GM12878 (cell line): Measurements from ENCODE around the gene CREB3. TPM values are rescaled to one million over a fixed set of nuclear protein-coding genes. Genes with fewer than 3 reads are reported as not detected.

Source experiments
- BCL3 ChIP-seq: IDR thresholded peaks from 2 replicates; pipeline ENCODE4 v1.6.1; 2011; ENCODE audit warnings: borderline replicate concordance, low read depth, mild to moderate bottlenecking, moderate library complexity, low read length; ENCODE audit not compliant: insufficient read depth, poor library complexity, severe bottlenecking
- BMI1 ChIP-seq: fragments of 450-650 bp; IDR thresholded peaks from 2 replicates; pipeline ENCODE4 v1.6.1; 2016; ENCODE audit warnings: mild to moderate bottlenecking, moderate library complexity, borderline replicate concordance
- CBFB ChIP-seq: IDR thresholded peaks from 2 replicates; pipeline ENCODE4 v1.6.1; 2016; ENCODE audit warnings: antibody characterized with exemption, low read depth
- CHD1 ChIP-seq: IDR thresholded peaks from 2 replicates; pipeline ENCODE4 v1.6.1; 2012; ENCODE audit warnings: low read depth, low read length, improper control_type of control experiment
- DPF2 ChIP-seq: fragments of 450-650 bp; IDR thresholded peaks from 2 replicates; pipeline ENCODE4 v1.6.1; 2017; ENCODE audit warnings: mild to moderate bottlenecking
- GATAD2B ChIP-seq: fragments of 450-650 bp; conservative IDR thresholded peaks from 2 replicates; pipeline ENCODE4 v1.6.1; 2017; ENCODE audit warnings: low read depth, mild to moderate bottlenecking, moderate library complexity
- HDAC2 ChIP-seq: fragments of 200-600 bp; sonication (generic); IDR thresholded peaks from 2 replicates; pipeline ENCODE4 v1.6.1; 2017
- HDAC6 ChIP-seq: fragments of 200-600 bp; sonication (generic); IDR thresholded peaks from one replicate; pipeline ENCODE4 v1.8.0; 2017; ENCODE audit warnings: antibody characterized with exemption; ENCODE audit not compliant: unreplicated experiment
- JUNB ChIP-seq: IDR thresholded peaks from 2 replicates; pipeline ENCODE4 v1.6.1; 2016; ENCODE audit warnings: antibody characterized with exemption, mild to moderate bottlenecking
- MEF2A ChIP-seq: IDR thresholded peaks from 2 replicates; pipeline ENCODE4 v1.6.1; 2011; ENCODE audit warnings: low read depth, mild to moderate bottlenecking, low read length, moderate library complexity; ENCODE audit not compliant: insufficient read depth
- MTA2 ChIP-seq: fragments of 450-650 bp; IDR thresholded peaks from 2 replicates; pipeline ENCODE4 v1.6.1; 2016; ENCODE audit warnings: low read depth, mild to moderate bottlenecking, moderate library complexity
- NFXL1 ChIP-seq: fragments of 450-650 bp; IDR thresholded peaks from 2 replicates; pipeline ENCODE4 v1.6.1; 2017; ENCODE audit warnings: antibody characterized with exemption, mild to moderate bottlenecking, borderline replicate concordance
- NRF1 ChIP-seq: conservative IDR thresholded peaks from 2 replicates; pipeline ENCODE4 v1.6.1; 2011; ENCODE audit warnings: mild to moderate bottlenecking, low read depth, low read length, improper control_type of control experiment
- POU2F2 ChIP-seq: IDR thresholded peaks from 3 replicates; pipeline ENCODE4 v1.6.1; 2011; ENCODE audit warnings: low read depth, mild to moderate bottlenecking, low read length, borderline replicate concordance
- RAD21 ChIP-seq: IDR thresholded peaks from 2 replicates; pipeline ENCODE4 v1.6.1; 2011; ENCODE audit warnings: mild to moderate bottlenecking, low read depth, low read length, moderate library complexity; ENCODE audit not compliant: insufficient read depth
- RUNX3 ChIP-seq: IDR thresholded peaks from 2 replicates; pipeline ENCODE4 v1.6.1; 2012; ENCODE audit warnings: low read length, inconsistent platforms
- SMAD1 ChIP-seq: fragments of 450-650 bp; IDR thresholded peaks from 2 replicates; pipeline ENCODE4 v1.6.1; 2018; ENCODE audit warnings: mild to moderate bottlenecking, low read depth; ENCODE audit not compliant: partially characterized antibody
- SUPT20H ChIP-seq: IDR thresholded peaks from 2 replicates; pipeline ENCODE4 v1.6.1; 2011; ENCODE audit warnings: low read depth, mild to moderate bottlenecking, low read length, moderate library complexity, borderline replicate concordance; ENCODE audit not compliant: control insufficient read depth
- TARDBP ChIP-seq: IDR thresholded peaks from 2 replicates; pipeline ENCODE4 v1.6.1; 2016; ENCODE audit warnings: borderline replicate concordance
- TBL1XR1 ChIP-seq: IDR thresholded peaks from 2 replicates; pipeline ENCODE4 v1.6.1; 2012; ENCODE audit warnings: low read depth, low read length, improper control_type of control experiment
- YY1 ChIP-seq: IDR thresholded peaks from 2 replicates; pipeline ENCODE4 v1.6.1; 2011; ENCODE audit warnings: low read depth, mild to moderate bottlenecking, low read length
- ZZZ3 ChIP-seq: IDR thresholded peaks from 2 replicates; pipeline ENCODE4 v1.6.1; 2011; ENCODE audit warnings: low read depth; ENCODE audit not compliant: control insufficient read depth, insufficient read length
- polyA plus RNA-seq, 11 experiments: library from polyadenylated mRNA; depleted of rRNA in 4 of 11; unstranded in 6 of 11; stranded (reverse) in 5 of 11; fragments of >200 nt; fragmentation: Nextera tagmentation in 4 of 11; fragmentation: Illumina TruSeq in 1 of 11; extraction: Ambion mirVana in 4 of 11; extraction: Trizol in 1 of 11; gene quantifications; 1 replicate in 1 of 11; 2 replicates in 10 of 11; pipeline versions ENCODE4 v1.2.1 to v1.2.3, GENCODE V29; 2011 to 2016; ENCODE audit warnings: inconsistent platforms in 2 of 11, missing spikeins in 2 of 11, low read depth in 1 of 11
- total RNA-seq, 4 experiments: library from RNA; depleted of rRNA in 3 of 4; stranded (reverse); fragments of >200 nt in 3 of 4; fragmentation: Illumina TruSeq in 1 of 4; extraction: Trizol in 1 of 4; gene quantifications; 2 replicates each; pipeline versions ENCODE4 v1.2.1 to v1.2.3, GENCODE V29; 2013 to 2021
- TF ChIP-seq, protein P1 (sequence below): fragments of 450-650 bp; IDR thresholded peaks from 2 replicates; pipeline ENCODE4 v1.6.1; 2017; ENCODE audit warnings: mild to moderate bottlenecking, low read depth, inconsistent platforms; ENCODE audit not compliant: poor library complexity, severe bottlenecking
- TF ChIP-seq, protein P2 (sequence below): IDR thresholded peaks from 2 replicates; pipeline ENCODE4 v1.6.1; 2011; ENCODE audit warnings: low read depth, mild to moderate bottlenecking, low read length, moderate library complexity, borderline replicate concordance; ENCODE audit errors: extremely low read depth
- TF ChIP-seq, protein P3 (sequence below): fragments of 450-650 bp; IDR thresholded peaks from 2 replicates; pipeline ENCODE4 v1.6.1; 2017; ENCODE audit warnings: antibody characterized with exemption, mild to moderate bottlenecking, moderate library complexity

Gene CREB3
- total and polyA plus RNA-seq, 10 of the 15 experiments (the other 5 are each of a cell fraction or from before 2014, with no cell fraction given): 9.8 to 38.9 (median 19.8) TPM

DNA sequence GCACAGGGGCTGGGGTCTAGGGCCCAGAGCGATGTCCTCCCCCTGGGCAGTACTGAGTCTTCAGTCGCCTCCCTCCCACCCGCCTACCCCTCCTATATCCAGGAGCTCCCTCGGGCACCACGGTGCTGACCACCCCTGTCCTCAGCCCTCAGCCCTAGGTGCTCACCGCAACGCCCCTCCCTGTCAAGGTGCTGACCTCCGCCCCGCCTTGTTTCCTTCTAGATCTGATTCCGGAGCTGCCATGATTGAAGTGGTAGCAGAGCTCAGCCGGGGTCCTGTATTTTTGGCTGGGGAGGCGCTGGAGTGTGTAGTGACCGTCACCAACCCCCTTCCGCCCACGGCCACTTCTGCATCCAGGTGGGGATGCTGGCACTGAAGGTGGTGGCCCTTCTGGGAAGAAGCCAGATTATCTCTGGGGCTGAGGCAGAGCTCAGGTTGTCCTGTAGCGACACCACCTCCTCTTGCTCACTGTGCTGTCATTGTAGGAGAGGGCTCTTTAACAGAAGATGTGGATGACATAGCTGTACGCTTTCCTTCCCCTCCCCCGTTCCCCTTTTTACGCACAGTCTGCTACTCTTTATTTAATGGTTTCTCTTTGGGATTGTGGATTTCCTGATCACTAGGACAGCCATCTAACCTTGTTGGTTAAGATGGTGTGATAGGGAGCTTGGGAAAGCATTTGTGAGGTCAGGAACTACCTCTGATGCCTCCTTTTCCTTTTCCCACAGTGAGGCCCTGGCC lies 17.2 kb downstream of the CREB3 start (continued):
- TF ChIP-seq, protein P1, sequence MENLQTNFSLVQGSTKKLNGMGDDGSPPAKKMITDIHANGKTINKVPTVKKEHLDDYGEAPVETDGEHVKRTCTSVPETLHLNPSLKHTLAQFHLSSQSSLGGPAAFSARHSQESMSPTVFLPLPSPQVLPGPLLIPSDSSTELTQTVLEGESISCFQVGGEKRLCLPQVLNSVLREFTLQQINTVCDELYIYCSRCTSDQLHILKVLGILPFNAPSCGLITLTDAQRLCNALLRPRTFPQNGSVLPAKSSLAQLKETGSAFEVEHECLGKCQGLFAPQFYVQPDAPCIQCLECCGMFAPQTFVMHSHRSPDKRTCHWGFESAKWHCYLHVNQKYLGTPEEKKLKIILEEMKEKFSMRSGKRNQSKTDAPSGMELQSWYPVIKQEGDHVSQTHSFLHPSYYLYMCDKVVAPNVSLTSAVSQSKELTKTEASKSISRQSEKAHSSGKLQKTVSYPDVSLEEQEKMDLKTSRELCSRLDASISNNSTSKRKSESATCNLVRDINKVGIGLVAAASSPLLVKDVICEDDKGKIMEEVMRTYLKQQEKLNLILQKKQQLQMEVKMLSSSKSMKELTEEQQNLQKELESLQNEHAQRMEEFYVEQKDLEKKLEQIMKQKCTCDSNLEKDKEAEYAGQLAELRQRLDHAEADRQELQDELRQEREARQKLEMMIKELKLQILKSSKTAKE: no peak
- TF ChIP-seq, protein P2, sequence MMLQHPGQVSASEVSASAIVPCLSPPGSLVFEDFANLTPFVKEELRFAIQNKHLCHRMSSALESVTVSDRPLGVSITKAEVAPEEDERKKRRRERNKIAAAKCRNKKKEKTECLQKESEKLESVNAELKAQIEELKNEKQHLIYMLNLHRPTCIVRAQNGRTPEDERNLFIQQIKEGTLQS: no peak
- peak; percentile 83 for TF ChIP-seq YY1
- no peak for TF ChIP-seq ZZZ3
- no peak for TF ChIP-seq HDAC2
- TF ChIP-seq NRF1: no peak
- TF ChIP-seq TARDBP: no peak
- no peak for TF ChIP-seq NFXL1
- peak; percentile 15; the same call in 1 of the 2 replicates for TF ChIP-seq RAD21
- no peak for TF ChIP-seq CBFB
- TF ChIP-seq CHD1: no peak
- TF ChIP-seq RUNX3: peak; percentile 59; the same call in 1 of the 2 replicates
- TF ChIP-seq GATAD2B: no peak
- TF ChIP-seq SMAD1: no peak
- 0 out of 2 replicates have a peak, but pooled peaks have one; percentile 23 for TF ChIP-seq MTA2
- TF ChIP-seq MEF2A: no peak
- TF ChIP-seq, protein P3, sequence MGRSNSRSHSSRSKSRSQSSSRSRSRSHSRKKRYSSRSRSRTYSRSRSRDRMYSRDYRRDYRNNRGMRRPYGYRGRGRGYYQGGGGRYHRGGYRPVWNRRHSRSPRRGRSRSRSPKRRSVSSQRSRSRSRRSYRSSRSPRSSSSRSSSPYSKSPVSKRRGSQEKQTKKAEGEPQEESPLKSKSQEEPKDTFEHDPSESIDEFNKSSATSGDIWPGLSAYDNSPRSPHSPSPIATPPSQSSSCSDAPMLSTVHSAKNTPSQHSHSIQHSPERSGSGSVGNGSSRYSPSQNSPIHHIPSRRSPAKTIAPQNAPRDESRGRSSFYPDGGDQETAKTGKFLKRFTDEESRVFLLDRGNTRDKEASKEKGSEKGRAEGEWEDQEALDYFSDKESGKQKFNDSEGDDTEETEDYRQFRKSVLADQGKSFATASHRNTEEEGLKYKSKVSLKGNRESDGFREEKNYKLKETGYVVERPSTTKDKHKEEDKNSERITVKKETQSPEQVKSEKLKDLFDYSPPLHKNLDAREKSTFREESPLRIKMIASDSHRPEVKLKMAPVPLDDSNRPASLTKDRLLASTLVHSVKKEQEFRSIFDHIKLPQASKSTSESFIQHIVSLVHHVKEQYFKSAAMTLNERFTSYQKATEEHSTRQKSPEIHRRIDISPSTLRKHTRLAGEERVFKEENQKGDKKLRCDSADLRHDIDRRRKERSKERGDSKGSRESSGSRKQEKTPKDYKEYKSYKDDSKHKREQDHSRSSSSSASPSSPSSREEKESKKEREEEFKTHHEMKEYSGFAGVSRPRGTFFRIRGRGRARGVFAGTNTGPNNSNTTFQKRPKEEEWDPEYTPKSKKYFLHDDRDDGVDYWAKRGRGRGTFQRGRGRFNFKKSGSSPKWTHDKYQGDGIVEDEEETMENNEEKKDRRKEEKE: no peak
- TF ChIP-seq SUPT20H: no peak
- no peak for TF ChIP-seq HDAC6
- TF ChIP-seq JUNB: no peak
- no peak for TF ChIP-seq BMI1
- no peak for TF ChIP-seq TBL1XR1
- TF ChIP-seq POU2F2: no peak
- TF ChIP-seq BCL3: no peak
- TF ChIP-seq DPF2: no peak
